Neural progenitor cell (in vitro differentiated cells): ENCODE data around the gene DNMT3L.
"Not testable (repeated sequence)": the region's sequence is repeated elsewhere in the genome, so short reads cannot be mapped to it uniquely, and the experiment has no call there.

Source experiments
- CTCF ChIP-seq: fragments of 200-600 bp; sonication (generic); IDR thresholded peaks from 2 replicates; pipeline ENCODE4 v1.5.1; 2017; ENCODE audit warnings: antibody characterized with exemption, mild to moderate bottlenecking
- EZH2 ChIP-seq: fragments of 200-600 bp; sonication (generic); IDR thresholded peaks from 2 replicates; pipeline ENCODE4 v1.6.1; 2017; ENCODE audit warnings: antibody characterized with exemption, mild to moderate bottlenecking, moderate library complexity
- EZH2phosphoT487 ChIP-seq: fragments of 200-600 bp; sonication (generic); IDR thresholded peaks from 2 replicates; pipeline ENCODE4 v1.6.1; 2017; ENCODE audit warnings: antibody characterized with exemption

- not testable (repeated sequence) for TF ChIP-seq CTCF, EZH2, EZH2phosphoT487
These were observed 38.4 kb downstream of the DNMT3L start for GRCh38 chr21:44223334-44223733.
